IMR-90 (cell line): ENCODE data around the gene SLC66A2. TPM values are rescaled to one million over a fixed set of nuclear protein-coding genes. Genes with fewer than 3 reads are reported as not detected.

ENCODE experiments used
- ATAC-seq: fragments of 200-7000 bp; cut with Tn5 transposase; 2 replicates; pipeline ENCODE4 v1.9.1; 2020; ENCODE audit warnings: low read depth, mild to moderate bottlenecking, moderate library complexity
- BruUV-seq: library from RNA; stranded (reverse); fragments of 400-500 nt; replicated peaks from 2 replicates; lab custom pipeline; 2021; lab: Mats Ljungman, UMichigan
- CTCF ChIA-PET: fragments of 300-600 bp; formaldehyde crosslinking; extraction: SDS; loops from one replicate; lab custom pipeline; 2021; ENCODE audit warnings: antibody characterized with exemption; lab: Yijun Ruan, JAX
- POLR2A ChIA-PET: fragments of 300-600 bp; sonication (Branson Sonifier 250); formaldehyde crosslinking; loops from one replicate; lab custom pipeline; 2022; ENCODE audit warnings: antibody characterized with exemption; ENCODE audit not compliant: unreplicated experiment; lab: Charles Lee
- DNase-seq: peaks from one replicate; pipeline ENCODE4 v3.0.0; 2013
- H2AFZ ChIP-seq: replicated peaks from 2 replicates; pipeline ENCODE3; 2013; ENCODE audit warnings: low read length, mild to moderate bottlenecking; ENCODE audit not compliant: poor library complexity
- H2AK5ac ChIP-seq: 2 replicates; pipeline ENCODE4 v1.6.1; 2013; ENCODE audit warnings: low read depth, low read length, inconsistent platforms
- H2AK9ac ChIP-seq: replicated peaks from 2 replicates; pipeline ENCODE3; 2013; ENCODE audit warnings: mild to moderate bottlenecking, low read depth, low read length, moderate library complexity; ENCODE audit not compliant: poor library complexity
- H2BK120ac ChIP-seq: 2 replicates; pipeline ENCODE4 v1.6.1; 2013; ENCODE audit warnings: low read depth, low read length, inconsistent platforms
- H2BK15ac ChIP-seq: 3 replicates; pipeline ENCODE4 v1.6.1; 2013; ENCODE audit warnings: low read depth, low read length, inconsistent platforms
- H2BK20ac ChIP-seq: 2 replicates; pipeline ENCODE4 v1.6.1; 2013; ENCODE audit warnings: low read depth, mild to moderate bottlenecking, inconsistent platforms, low read length, moderate library complexity
- H2BK5ac ChIP-seq: 2 replicates; pipeline ENCODE4 v1.6.1; 2013; ENCODE audit warnings: mild to moderate bottlenecking, low read depth, low read length, inconsistent platforms; ENCODE audit not compliant: poor library complexity, severe bottlenecking
- H3K14ac ChIP-seq: replicated peaks from 2 replicates; pipeline ENCODE4 v1.6.1; 2013; ENCODE audit warnings: low read depth, low read length, inconsistent platforms
- H3K18ac ChIP-seq: 2 replicates; pipeline ENCODE4 v1.6.1; 2013; ENCODE audit warnings: low read depth, low read length, control low read depth
- H3K23ac ChIP-seq: 2 replicates; pipeline ENCODE4 v1.6.1; 2013; ENCODE audit warnings: low read depth, low read length, inconsistent platforms
- H3K27ac ChIP-seq: 2 replicates; pipeline ENCODE4 v1.5.1; 2013; ENCODE audit warnings: mild to moderate bottlenecking, control low read depth, low read length; ENCODE audit not compliant: insufficient read depth
- H3K27me3 ChIP-seq: 2 replicates; pipeline ENCODE4 v1.6.1; 2013; ENCODE audit warnings: low read length; ENCODE audit not compliant: control insufficient read depth, insufficient read depth
- H3K36me3 ChIP-seq: 2 replicates; pipeline ENCODE4 v1.6.1; 2013; ENCODE audit warnings: low read length, mixed read lengths; ENCODE audit not compliant: control insufficient read depth, insufficient read depth
- H3K4ac ChIP-seq: 2 replicates; pipeline ENCODE4 v1.6.1; 2013; ENCODE audit warnings: low read depth, low read length, inconsistent platforms
- H3K4me1 ChIP-seq: 2 replicates; pipeline ENCODE4 v1.6.1; 2013; ENCODE audit warnings: low read length, mixed read lengths; ENCODE audit not compliant: control insufficient read depth, insufficient read depth
- H3K4me2 ChIP-seq: 2 replicates; pipeline ENCODE4 v1.6.1; 2013; ENCODE audit warnings: low read depth, mild to moderate bottlenecking, control low read depth, low read length, moderate library complexity
- H3K4me3 ChIP-seq: 2 replicates; pipeline ENCODE4 v1.5.1; 2013; ENCODE audit warnings: low read depth, mild to moderate bottlenecking, control low read depth, low read length, moderate library complexity; ENCODE audit not compliant: insufficient read depth
- H3K56ac ChIP-seq: 2 replicates; pipeline ENCODE4 v1.6.1; 2013; ENCODE audit warnings: low read length, inconsistent platforms; ENCODE audit not compliant: insufficient read depth; ENCODE audit errors: extremely low read depth
- H3K79me1 ChIP-seq, 2 experiments: 2 replicates each; pipeline ENCODE4 v1.6.1; 2013; ENCODE audit warnings: low read length in 2 of 2, inconsistent platforms in 1 of 2, low read depth in 1 of 2
- H3K9ac ChIP-seq: 2 replicates; pipeline ENCODE4 v1.6.1; 2013; ENCODE audit warnings: low read depth, low read length, control low read depth
- H3K9me1 ChIP-seq: 2 replicates; pipeline ENCODE4 v1.6.1; 2013; ENCODE audit warnings: low read length, inconsistent platforms; ENCODE audit not compliant: insufficient read depth
- H3K9me3 ChIP-seq: 2 replicates; pipeline ENCODE4 v1.6.1; 2013; ENCODE audit warnings: low read length; ENCODE audit not compliant: control insufficient read depth, insufficient read depth
- H4K20me1 ChIP-seq: 2 replicates; pipeline ENCODE4 v1.6.1; 2013; ENCODE audit warnings: low read length, inconsistent platforms; ENCODE audit not compliant: insufficient read depth
- H4K5ac ChIP-seq: 2 replicates; pipeline ENCODE4 v1.6.1; 2013; ENCODE audit warnings: mild to moderate bottlenecking, low read depth, low read length, control low read depth
- H4K8ac ChIP-seq, 2 experiments: 2 replicates each; pipeline ENCODE4 v1.6.1; 2013; ENCODE audit warnings: low read depth in 2 of 2, low read length in 2 of 2, control low read depth in 1 of 2, inconsistent platforms in 1 of 2
- H4K91ac ChIP-seq: 2 replicates; pipeline ENCODE4 v1.6.1; 2013; ENCODE audit warnings: low read depth, low read length, inconsistent platforms; ENCODE audit not compliant: insufficient read depth
- BHLHE40 ChIP-seq: fragments of 150-350 bp; IDR thresholded peaks from 2 replicates; pipeline ENCODE4 v1.6.1; 2016; ENCODE audit warnings: mild to moderate bottlenecking, low read depth, low read length
- CEBPB ChIP-seq: IDR thresholded peaks from 2 replicates; pipeline ENCODE4 v1.6.1; 2012; ENCODE audit warnings: low read depth, low read length, improper control_type of control experiment
- WGBS, 2 experiments: methylation state at CpG; one replicate each; pipeline versions ENCODE4 v1.1.5 to v1.1.7; 2013; ENCODE audit warnings: missing lambda C conversion rate in 2 of 2; ENCODE audit not compliant: insufficient read length in 1 of 2; ENCODE audit errors: extremely low coverage in 2 of 2; 5-methylcytosine and 5-hydroxymethylcytosine counted together
- dilution Hi-C: fragments of 300-500 bp; cut with HindIII; formaldehyde crosslinking; loops from one replicate; pipeline ENCODE4 v1.14.3; 2018; ENCODE audit warnings: low sequenced_read_pairs; ENCODE audit not compliant: unreplicated experiment
- in situ Hi-C: fragments of 300-500 bp; cut with MboI; formaldehyde crosslinking; loops from 3 replicates; pipeline ENCODE4 v1.14.3; 2019; ENCODE audit warnings: low sequenced_read_pairs, inconsistent platforms, mixed read lengths
- intact Hi-C: fragments of 100-400 bp; cut with micrococcal nuclease; formaldehyde crosslinking; loops from 2 replicates; pipeline ENCODE4 v1.10.0; 2022
- polyA plus RNA-seq, 3 experiments: library from polyadenylated mRNA; depleted of rRNA; stranded (reverse); fragments of >200 nt; gene quantifications; 2 replicates each; pipeline ENCODE4 v1.2.3, GENCODE V29; 2012; ENCODE audit warnings: low replicate concordance in 1 of 3
- total RNA-seq: library from RNA; depleted of rRNA; stranded (reverse); fragments of >200 nt; gene quantifications from 2 replicates; pipeline ENCODE4 v1.2.3, GENCODE V29; 2012

SLC66A2 gene
- total and polyA plus RNA-seq, 2 of the 4 experiments (the other 2 are of a cell fraction), result 17.6 to 23.5 TPM

DNA sequence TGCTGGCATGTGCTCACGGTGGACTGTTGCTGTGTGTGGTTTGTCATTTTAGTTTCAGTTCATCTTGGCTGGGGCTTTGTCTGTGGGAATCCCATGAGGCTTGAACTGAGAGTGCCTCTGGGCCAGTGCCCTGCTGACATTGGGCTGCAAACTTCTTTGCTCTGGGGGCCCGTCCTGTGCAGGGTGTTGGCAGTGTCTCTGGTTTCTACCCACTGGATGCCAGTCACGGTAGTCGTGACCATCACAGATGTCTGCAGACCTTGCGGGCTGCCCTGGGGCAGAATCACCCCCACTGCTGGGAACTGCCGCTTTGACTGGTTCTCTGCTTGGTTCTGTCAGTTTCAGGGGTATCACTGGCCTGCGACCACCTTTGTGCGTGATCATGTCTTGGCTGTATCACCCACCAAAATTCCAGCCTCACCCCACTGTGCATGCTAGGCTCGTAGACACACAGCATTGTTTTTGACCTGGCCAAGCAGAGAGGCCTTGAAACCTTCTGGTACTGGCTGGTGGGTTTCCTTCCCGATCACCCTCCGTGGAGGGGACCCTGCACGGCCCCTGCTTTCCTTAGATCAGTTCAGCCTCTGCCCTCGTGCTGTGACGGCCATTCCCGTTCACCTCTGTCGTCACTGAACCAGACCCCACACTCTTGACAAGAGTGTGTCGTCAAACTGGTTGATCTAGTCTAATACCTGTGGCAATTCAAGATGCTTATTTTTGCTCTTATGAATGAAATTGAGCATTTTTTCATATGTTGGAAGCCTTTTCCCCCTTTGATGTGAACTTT lies 96.1 kb downstream of the SLC66A2 start:
- H3K27ac ChIP-seq, result no peak overlapping the region
- DNase-seq, result no peak
- intact Hi-C loops, result no loop called here

More for the DNA sequence above, 96.1 kb downstream of the SLC66A2 start:
- TF ChIP-seq CEBPB, result no peak
- no peak for TF ChIP-seq BHLHE40
- Histone ChIP-seq H3K4me2 (no peak overlapping the region), H3K4me3 (no peak overlapping the region), H3K23ac (no peak overlapping the region), H3K79me1 (no peaks in the 10 kb centered on the region), H2BK15ac (no peak overlapping the region), H4K8ac (no peak overlapping the region), H2BK120ac (no peak overlapping the region), H3K56ac (no peak overlapping the region), H3K14ac (no peak overlapping the region), H2AFZ (peak overlapping the region; percentile 26), H3K27me3 (no peaks in the 10 kb centered on the region), H4K5ac (no peak overlapping the region), H3K4ac (no peak overlapping the region), H3K9ac (no peak overlapping the region), H2BK5ac (no peak overlapping the region), H4K20me1 (no peaks in the 10 kb centered on the region), H2AK9ac (no peak overlapping the region), H3K36me3 (no peaks in the 10 kb centered on the region), H3K9me1 (peaks cover 3% of the 10 kb centered on the region), H3K4me1 (peaks cover 2% of the 10 kb centered on the region; the same call in 1 of the 2 replicates), H2BK20ac (no peak overlapping the region), H2AK5ac (no peak overlapping the region), H3K18ac (no peak overlapping the region), H4K91ac (no peak overlapping the region), H3K9me3 (no peaks in the 10 kb centered on the region)
- no peak for ATAC-seq
- 85% methylated on average over 10 of the region's 17 CpGs; no CpG with 5 or more reads in 1 of the 2 experiments for WGBS, 2 experiments
- POLR2A ChIA-PET, result no interaction called here
- BruUV-seq, result no TSS peak
- dilution Hi-C loops, result no loop called here
- CTCF ChIA-PET, result no interaction called here
- in situ Hi-C loops, result no loop called here
